Measurements from ENCODE around the gene CAMK2D. TPM values are rescaled to one million over a fixed set of nuclear protein-coding genes. Genes with fewer than 3 reads are reported as not detected.

CAMK2D gene
- total RNA-seq, 2 experiments from 2014 or later = 62.8 to 66.1 TPM

- ChIA-PET CTCF (interaction anchor here (0.6 to 1.3 kb wide), 3 partner anchors 10 to 54 kb away, joined by 3 to 4 read pairs (median 3); no protein-coding TSS in a partner anchor), POLR2A (no interaction called here)
- no peak for TF ChIP-seq CTCF (IDR thresholded peaks at IDR 0.05)
- ATAC-seq (no peak), DNase-seq (no peak)
- Mint-ChIP-seq H3K27ac (no peak overlapping the region), H3K4me3 (no peak overlapping the region), H3K9me3 (peaks cover 4% of the 10 kb centered on the region), H3K27me3 (no peaks in the 10 kb centered on the region), H3K36me3 (ENCODE audit: low read depth) (peaks cover 31% of the 10 kb centered on the region), H3K4me1 (ENCODE audit: low read depth) (peaks cover 42% of the 10 kb centered on the region)
- intact Hi-C loops (cut with micrococcal nuclease) = no loop called here
Measured at GRCh38 chr4:113572620-113573019, 188.9 kb downstream of the CAMK2D start.

GRCh38 chr4:113566015-113566795 is 195.3 kb downstream of the CAMK2D start:
- ChIA-PET CTCF (interaction anchor here (1.0 to 2.8 kb wide), 2 partner anchors 9 to 18 kb away, joined by 3 to 10 read pairs; no protein-coding TSS in a partner anchor), POLR2A (no interaction called here)
- Mint-ChIP-seq H3K27me3 (no peaks in the 10 kb centered on the region), H3K27ac (peak overlapping the region; percentile 46), H3K9me3 (no peaks in the 10 kb centered on the region), H3K4me1 (ENCODE audit: low read depth) (peaks cover 49% of the 10 kb centered on the region), H3K4me3 (no peak overlapping the region), H3K36me3 (ENCODE audit: low read depth) (peaks cover 30% of the 10 kb centered on the region)
- intact Hi-C loops (cut with micrococcal nuclease) = loop anchor here (5.0 kb wide), 2 partner anchors 71 to 116 kb away; no protein-coding TSS in a partner anchor
- ATAC-seq (peak; percentile 22), DNase-seq (no peak)
- no peak for TF ChIP-seq CTCF (IDR thresholded peaks at IDR 0.05)

- H3K4me3 Mint-ChIP-seq = no peak overlapping the region
- H3K36me3 Mint-ChIP-seq (ENCODE audit: low read depth) = peaks cover 33% of the 10 kb centered on the region
- ChIA-PET CTCF (interaction anchor here (0.7 kb wide), 1 partner anchor 18 kb away, joined by 4 read pairs; no protein-coding TSS in a partner anchor), POLR2A (interaction anchor here (1.5 kb wide), 1 partner anchor 26 kb away, joined by 3 read pairs; no protein-coding TSS in a partner anchor)
- no peaks in the 10 kb centered on the region for H3K9me3 Mint-ChIP-seq
- no peak for TF ChIP-seq CTCF (IDR thresholded peaks at IDR 0.05)
- intact Hi-C loops (cut with micrococcal nuclease) = loop anchor here (5.0 kb wide), 2 partner anchors 72 to 117 kb away; no protein-coding TSS in a partner anchor
- H3K27me3 Mint-ChIP-seq = no peaks in the 10 kb centered on the region
- H3K4me1 Mint-ChIP-seq (ENCODE audit: low read depth) = peaks cover 47% of the 10 kb centered on the region
- DNase-seq (no peak), ATAC-seq (no peak)
- H3K27ac Mint-ChIP-seq = peak overlapping the region; percentile 80
Measured at GRCh38 chr4:113565702-113566012, 195.9 kb downstream of the CAMK2D start.

- TF ChIP-seq CTCF (IDR thresholded peaks at IDR 0.05) = no peak
- H3K9me3 Mint-ChIP-seq = no peaks in the 10 kb centered on the region
- DNase-seq (no peak), ATAC-seq (no peak)
- ChIA-PET CTCF (interaction anchor here (1.0 to 1.8 kb wide), 3 partner anchors 12 to 78 kb away, joined by 3 to 12 read pairs (median 6); no protein-coding TSS in a partner anchor), POLR2A (interaction anchor here (1.5 kb wide), 1 partner anchor 25 kb away, joined by 3 read pairs; no protein-coding TSS in a partner anchor)
- intact Hi-C loops (cut with micrococcal nuclease) = no loop called here
- H3K4me1 Mint-ChIP-seq (ENCODE audit: low read depth) = peaks cover 45% of the 10 kb centered on the region
- peak overlapping the region; percentile 0 for H3K27ac Mint-ChIP-seq
- no peaks in the 10 kb centered on the region for H3K27me3 Mint-ChIP-seq
- H3K4me3 Mint-ChIP-seq = no peak overlapping the region
- H3K36me3 Mint-ChIP-seq (ENCODE audit: low read depth) = peaks cover 34% of the 10 kb centered on the region
Measured at GRCh38 chr4:113564493-113564892, 197.0 kb downstream of the CAMK2D start.
